NCI-H187 treated with DMSO at 0.1 percent for 48 hours (cell line): ENCODE results near the gene EFNB2.
A peak's percentile ranks its signal among the peaks of the same experiment; 100 is the strongest.

Experiments used
- DNase-seq: peaks from one replicate; lab custom pipeline; 2025; lab: John Stamatoyannopoulos, UW

Gene EFNB2

GRCh38 chr13:106550570-106551135, 15.2 kb upstream of the EFNB2 start:
- DNase-seq, result no peak

GRCh38 chr13:106548064-106548696, 12.7 kb upstream of the EFNB2 start:
- no peak for DNase-seq

GRCh38 chr13:106541826-106542225, 6.4 kb upstream of the EFNB2 start:
- DNase-seq, result no peak

- DNase-seq, result no peak
These were observed 5.2 kb upstream of the EFNB2 start for GRCh38 chr13:106540613-106541012.

- no peak for DNase-seq
These were observed 2.1 kb upstream of the EFNB2 start for GRCh38 chr13:106537521-106537920.

GRCh38 chr13:106536244-106537034, 977 bp upstream of the EFNB2 start:
- peak; percentile 50 for DNase-seq

GRCh38 chr13:106534639-106535551, 567 bp downstream of the EFNB2 start:
- no peak for DNase-seq

GRCh38 chr13:106533943-106534638, 1.4 kb downstream of the EFNB2 start:
- no peak for DNase-seq

GRCh38 chr13:106533101-106533942, 2.1 kb downstream of the EFNB2 start:
- DNase-seq, result no peak

- DNase-seq, result no peak
These were observed 3.1 kb downstream of the EFNB2 start for GRCh38 chr13:106532111-106532929.

- DNase-seq, result no peak
These were observed 4.4 kb downstream of the EFNB2 start for GRCh38 chr13:106530980-106531481.

- no peak for DNase-seq
These were observed 5.2 kb downstream of the EFNB2 start for GRCh38 chr13:106530171-106530851.

GRCh38 chr13:106529415-106530170, 5.9 kb downstream of the EFNB2 start:
- no peak for DNase-seq

- DNase-seq, result no peak
These were observed 6.6 kb downstream of the EFNB2 start for GRCh38 chr13:106528718-106529414.

GRCh38 chr13:106527826-106528225, 7.6 kb downstream of the EFNB2 start:
- peak; percentile 71 for DNase-seq

GRCh38 chr13:106527445-106527801, 8.0 kb downstream of the EFNB2 start:
- no peak for DNase-seq

GRCh38 chr13:106526738-106527444, 8.6 kb downstream of the EFNB2 start:
- no peak for DNase-seq
